ENCODE data around the gene UBQLN2. TPM values are rescaled to one million over a fixed set of nuclear protein-coding genes. Genes with fewer than 3 reads are reported as not detected.
"Not testable (repeated sequence)": the region's sequence is repeated elsewhere in the genome, so short reads cannot be mapped to it uniquely, and the experiment has no call there.

UBQLN2 gene
- 10 to 100 TPM; 26.7 to 34.1 (median 30.7) TPM for total RNA-seq
- 10 to 100 TPM; 14.4 to 27.7 (median 17.6) TPM for polyA plus RNA-seq
- long read RNA-seq, donor 1, full-length matches to known transcripts: 28 of 28 reads
- long read RNA-seq, donor 1, partial matches to known transcripts: 0 of 28 reads
- long read RNA-seq, donor 1, other reads (novel, unspliced or antisense): 0 of 28 reads
- long read RNA-seq, donor 2, full-length matches to known transcripts: 89 of 89 reads
- long read RNA-seq, donor 2, partial matches to known transcripts: 0 of 89 reads
- long read RNA-seq, donor 2, other reads (novel, unspliced or antisense): 0 of 89 reads

DNA sequence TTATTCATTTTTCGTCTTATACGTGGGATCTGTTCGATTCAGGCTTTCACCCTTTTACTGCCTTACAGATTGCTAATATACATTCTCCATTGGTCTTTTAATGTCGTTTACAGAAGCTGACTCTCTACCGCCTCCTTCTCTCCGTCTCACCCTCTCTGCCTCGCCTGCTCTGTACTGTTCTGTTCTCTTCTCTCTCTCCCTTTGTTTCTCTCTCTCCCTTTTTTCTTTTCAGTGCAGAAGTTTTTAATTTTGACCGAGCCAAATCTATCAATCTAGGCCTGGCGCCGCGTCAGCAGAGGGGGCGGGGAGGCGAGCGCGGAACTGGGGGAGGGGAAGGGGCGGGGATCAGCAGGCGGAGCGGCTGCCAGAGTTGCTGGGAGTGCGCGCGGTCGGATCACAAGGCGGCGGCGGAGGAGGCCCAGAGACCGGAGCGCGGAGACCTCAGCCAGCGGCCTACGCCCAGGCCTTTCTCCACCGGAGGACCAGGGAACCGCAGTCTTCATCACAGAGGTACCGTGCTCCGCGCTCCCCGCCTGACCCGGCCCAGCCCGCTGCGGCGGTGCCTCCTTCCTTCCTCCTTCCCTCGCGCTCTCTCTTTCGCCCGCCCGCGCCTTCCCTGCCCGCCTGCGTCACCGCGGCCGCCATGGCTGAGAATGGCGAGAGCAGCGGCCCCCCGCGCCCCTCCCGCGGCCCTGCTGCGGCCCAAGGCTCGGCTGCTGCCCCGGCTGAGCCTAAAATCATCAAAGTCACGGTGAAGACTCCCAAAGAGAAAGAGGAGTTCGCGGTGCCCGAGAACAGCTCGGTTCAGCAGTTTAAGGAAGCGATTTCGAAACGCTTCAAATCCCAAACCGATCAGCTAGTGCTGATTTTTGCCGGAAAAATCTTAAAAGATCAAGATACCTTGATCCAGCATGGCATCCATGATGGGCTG lies at the start of gene UBQLN2:
UBQLN2 (plus strand) TSS at position 397 of the 931 bp plus-strand sequence; CDS start at position 644, 247 bp downstream.
- peak; percentile 95 to 97 (median 96) for ATAC-seq
- peak; percentile 80 to 90 for DNase-seq

GRCh38 chrX:56519642-56520041 lies 43.8 kb upstream of the UBQLN2 start:
- H3K9me3 ChIP-seq: no peaks in the 10 kb centered on the region
- no peaks in the 10 kb centered on the region for H3K27me3 ChIP-seq (ENCODE audit: insufficient read depth in 3 of 3, low read length in 2 of 3)
- no peak for DNase-seq
- intact Hi-C loops (cut with DNase I): no loop called here
- no peaks in the 10 kb centered on the region for H3K36me3 ChIP-seq (ENCODE audit: insufficient read depth in 1 of 2, low read depth in 1 of 2)
- 52 to 83% (median 69%) methylated on average over 2 of the region's 2 CpGs for WGBS, 3 donors
- no peak for TF ChIP-seq CTCF (IDR thresholded peaks at IDR 0.05)
- no peak overlapping the region for H3K4me3 ChIP-seq
- H3K4me1 ChIP-seq: no peaks in the 10 kb centered on the region
- ATAC-seq: no peak
- no peak overlapping the region for H3K27ac ChIP-seq

More for the DNA sequence above, at the start of gene UBQLN2:
- TF ChIP-seq CTCF (IDR thresholded peaks at IDR 0.05): no peak
- Histone ChIP-seq H3K27ac (peak within 1 kb of the TSS; percentile 95), H3K4me1 (peaks cover 21% of the 10 kb centered on the region), H3K27me3 (ENCODE audit: insufficient read depth in 3 of 3, low read length in 2 of 3) (peaks cover 0 to under 1% (median 0%) of the 10 kb centered on the region in 3 donors), H3K36me3 (ENCODE audit: insufficient read depth in 1 of 2, low read depth in 1 of 2) (no peaks in the 10 kb centered on the region), H3K9me3 (no peaks in the 10 kb centered on the region), H3K4me3 (peak within 1 kb of the TSS; percentile 76)
- WGBS, 3 donors: 1 to 17% (median 1%) methylated on average over 32 to 69 of the region's 70 CpGs
- intact Hi-C loops (cut with DNase I): no loop called here

GRCh38 chrX:56529482-56530007 lies 33.9 kb upstream of the UBQLN2 start:
- WGBS, 3 donors: 39 to 86% (median 84%) methylated on average over 2 of the region's 2 CpGs
- H3K4me3 ChIP-seq; H3K27ac ChIP-seq; ATAC-seq; H3K9me3 ChIP-seq; H3K27me3 ChIP-seq (ENCODE audit: insufficient read depth in 3 of 3, low read length in 2 of 3); H3K4me1 ChIP-seq; DNase-seq; intact Hi-C loops (cut with DNase I); H3K36me3 ChIP-seq (ENCODE audit: insufficient read depth in 1 of 2, low read depth in 1 of 2): not testable (repeated sequence)

DNA sequence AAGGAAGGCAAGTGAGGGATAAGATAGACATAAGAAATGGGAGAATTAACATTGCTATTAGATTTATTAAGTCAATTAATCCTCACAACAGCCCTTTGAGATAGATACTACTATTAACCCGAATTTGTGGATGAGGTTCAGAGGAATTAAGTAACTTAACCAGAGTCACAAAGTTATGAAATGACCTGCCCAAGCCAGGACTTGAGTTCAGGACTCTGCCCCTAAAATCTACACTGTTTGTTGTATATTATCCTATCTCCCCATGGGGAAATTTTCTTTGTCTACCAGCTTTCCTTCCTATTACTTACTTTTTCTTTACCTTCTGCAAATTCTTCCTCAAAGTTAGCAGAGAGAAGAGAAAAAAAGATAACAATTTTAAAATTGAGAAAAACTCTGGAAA lies 33.4 kb upstream of the UBQLN2 start:
- Histone ChIP-seq H3K4me1 (no peaks in the 10 kb centered on the region), H3K4me3 (no peak overlapping the region), H3K27ac (no peak overlapping the region), H3K27me3 (ENCODE audit: insufficient read depth in 3 of 3, low read length in 2 of 3) (no peaks in the 10 kb centered on the region), H3K9me3 (no peaks in the 10 kb centered on the region), H3K36me3 (ENCODE audit: insufficient read depth in 1 of 2, low read depth in 1 of 2) (no peaks in the 10 kb centered on the region)
- TF ChIP-seq CTCF (IDR thresholded peaks at IDR 0.05): no peak
- DNase-seq (no peak), ATAC-seq (no peak)
- intact Hi-C loops (cut with DNase I): no loop called here
- WGBS, 3 donors: 48 to 60% (median 53%) methylated on average over 1 of the region's 1 CpG

DNA sequence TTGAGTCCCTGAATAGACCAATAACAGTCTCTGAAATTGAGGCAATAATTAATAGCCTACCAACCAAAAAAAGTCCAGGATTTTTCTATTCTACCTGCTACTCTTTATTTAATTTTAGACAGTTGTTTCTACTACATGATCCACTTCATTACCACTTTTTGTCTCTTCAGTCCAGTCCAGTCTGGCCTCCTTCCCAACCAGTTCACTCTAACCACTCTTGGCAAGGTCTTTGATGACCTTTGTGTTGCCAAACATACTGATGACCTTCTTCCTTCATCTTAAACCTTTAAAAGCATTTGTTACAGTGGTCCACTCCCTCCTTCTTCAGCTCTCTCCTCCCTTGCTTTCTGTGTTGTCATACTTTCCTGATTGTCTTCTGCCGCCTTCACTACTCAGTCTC lies 12.8 kb upstream of the UBQLN2 start:
- ATAC-seq (no peak), DNase-seq (no peak)
- Histone ChIP-seq H3K27me3 (ENCODE audit: insufficient read depth in 3 of 3, low read length in 2 of 3) (peaks cover 0 to 3% (median 0%) of the 10 kb centered on the region in 3 donors), H3K36me3 (ENCODE audit: insufficient read depth in 1 of 2, low read depth in 1 of 2) (no peaks in the 10 kb centered on the region), H3K9me3 (no peaks in the 10 kb centered on the region), H3K4me3 (no peak overlapping the region), H3K27ac (no peak overlapping the region), H3K4me1 (no peaks in the 10 kb centered on the region)
- TF ChIP-seq CTCF (IDR thresholded peaks at IDR 0.05): no peak
- 61 to 83% (median 82%) methylated on average over 1 of the region's 1 CpG for WGBS, 3 donors
- intact Hi-C loops (cut with DNase I): no loop called here

All from psoas muscle (tissue), 8 donors.